ENCODE measurements around the gene NSUN3. TPM values are rescaled to one million over a fixed set of nuclear protein-coding genes. Genes with fewer than 3 reads are reported as not detected.

The NSUN3 gene
- total RNA-seq, 2 donors from 2014 or later: 18.5 to 22.6 TPM

- Histone ChIP-seq H3K27ac (ENCODE audit: low read depth, low read length) (no peak overlapping the region), H3K36me3 (ENCODE audit: control insufficient read depth, insufficient read depth, low read length) (no peaks in the 10 kb centered on the region), H3K27me3 (ENCODE audit: control insufficient read depth, insufficient read depth, low read length, poor library complexity, severe bottlenecking) (no peaks in the 10 kb centered on the region), H3K4me3 (ENCODE audit: low read length) (no peak overlapping the region), H3K4me1 (ENCODE audit: control insufficient read depth, insufficient read depth, low read length) (no peaks in the 10 kb centered on the region), H3K9me3 (ENCODE audit: control insufficient read depth, low read length) (no peaks in the 10 kb centered on the region), H3K9ac (ENCODE audit: extremely low read depth, low read length, poor library complexity, severe bottlenecking) (no peak overlapping the region)
- no peak for DNase-seq
- H3K4me3 Mint-ChIP-seq: no peak overlapping the region
- peaks cover 5% of the 10 kb centered on the region for H3K4me1 Mint-ChIP-seq
- WGBS, 2 experiments (ENCODE audit: insufficient coverage in 1 of 2, insufficient read length in 1 of 2): 91 to 100% methylated on average over 1 of the region's 1 CpG
- no peaks in the 10 kb centered on the region for H3K36me3 Mint-ChIP-seq (ENCODE audit: low read depth)
- no peak overlapping the region for H3K27ac Mint-ChIP-seq
- no peak for TF ChIP-seq CTCF (conservative IDR thresholded peaks at IDR 0.05)
- peaks cover 3% of the 10 kb centered on the region for H3K9me3 Mint-ChIP-seq
- H3K27me3 Mint-ChIP-seq (ENCODE audit: insufficient read depth): no peaks in the 10 kb centered on the region
Observed at GRCh38 chr3:94136133-94136532, 73.3 kb downstream of the NSUN3 start.

GRCh38 chr3:94137377-94137776 is 74.5 kb downstream of the NSUN3 start:
- WGBS, 2 experiments (ENCODE audit: insufficient coverage in 1 of 2, insufficient read length in 1 of 2): 92% methylated on average over 5 to 6 of the region's 6 CpGs
- Mint-ChIP-seq H3K36me3 (ENCODE audit: low read depth) (no peaks in the 10 kb centered on the region), H3K27ac (no peak overlapping the region), H3K9me3 (peaks cover 3% of the 10 kb centered on the region), H3K4me3 (no peak overlapping the region), H3K4me1 (peaks cover 5% of the 10 kb centered on the region), H3K27me3 (ENCODE audit: insufficient read depth) (no peaks in the 10 kb centered on the region)
- Histone ChIP-seq H3K9ac (ENCODE audit: extremely low read depth, low read length, poor library complexity, severe bottlenecking) (no peak overlapping the region), H3K27ac (ENCODE audit: low read depth, low read length) (no peak overlapping the region), H3K36me3 (ENCODE audit: control insufficient read depth, insufficient read depth, low read length) (no peaks in the 10 kb centered on the region), H3K27me3 (ENCODE audit: control insufficient read depth, insufficient read depth, low read length, poor library complexity, severe bottlenecking) (no peaks in the 10 kb centered on the region), H3K4me1 (ENCODE audit: control insufficient read depth, insufficient read depth, low read length) (no peaks in the 10 kb centered on the region), H3K4me3 (ENCODE audit: low read length) (no peak overlapping the region), H3K9me3 (ENCODE audit: control insufficient read depth, low read length) (no peaks in the 10 kb centered on the region)
- DNase-seq: no peak
- TF ChIP-seq CTCF (conservative IDR thresholded peaks at IDR 0.05): no peak

- Mint-ChIP-seq H3K4me1 (peaks cover 7% of the 10 kb centered on the region), H3K9me3 (no peaks in the 10 kb centered on the region), H3K36me3 (ENCODE audit: low read depth) (no peaks in the 10 kb centered on the region), H3K4me3 (no peak overlapping the region), H3K27ac (no peak overlapping the region), H3K27me3 (ENCODE audit: insufficient read depth) (no peaks in the 10 kb centered on the region)
- Histone ChIP-seq H3K9me3 (ENCODE audit: control insufficient read depth, low read length) (no peaks in the 10 kb centered on the region), H3K36me3 (ENCODE audit: control insufficient read depth, insufficient read depth, low read length) (no peaks in the 10 kb centered on the region), H3K9ac (ENCODE audit: extremely low read depth, low read length, poor library complexity, severe bottlenecking) (no peak overlapping the region), H3K4me1 (ENCODE audit: control insufficient read depth, insufficient read depth, low read length) (no peaks in the 10 kb centered on the region), H3K27ac (ENCODE audit: low read depth, low read length) (no peak overlapping the region), H3K27me3 (ENCODE audit: control insufficient read depth, insufficient read depth, low read length, poor library complexity, severe bottlenecking) (no peaks in the 10 kb centered on the region), H3K4me3 (ENCODE audit: low read length) (no peak overlapping the region)
- no peak for DNase-seq
- TF ChIP-seq CTCF (conservative IDR thresholded peaks at IDR 0.05): no peak
- 88 to 90% methylated on average over 1 to 3 of the region's 4 CpGs for WGBS, 2 experiments (ENCODE audit: insufficient coverage in 1 of 2, insufficient read length in 1 of 2)
Observed at GRCh38 chr3:94146455-94146854, 83.6 kb downstream of the NSUN3 start.
